ENCODE data around the gene C4A.

GRCh38 chr6:31977816-31978431 is 3.9 kb upstream of the C4A start:
- TF ChIP-seq CTCF (optimal IDR thresholded peaks at IDR 0.05 in 1 of 3, IDR thresholded peaks at IDR 0.05 in 1 of 3, conservative IDR thresholded peaks at IDR 0.05 in 1 of 3; ENCODE audit: extremely low read depth in 1 of 3, insufficient read depth in 2 of 3, low read length in 3 of 3) = no peak
- TF ChIP-seq EZH2 (IDR thresholded peaks at IDR 0.05; ENCODE audit: low read length) = no peak
